ENCODE data around the gene IL1RL2.

Gene IL1RL2

DNA sequence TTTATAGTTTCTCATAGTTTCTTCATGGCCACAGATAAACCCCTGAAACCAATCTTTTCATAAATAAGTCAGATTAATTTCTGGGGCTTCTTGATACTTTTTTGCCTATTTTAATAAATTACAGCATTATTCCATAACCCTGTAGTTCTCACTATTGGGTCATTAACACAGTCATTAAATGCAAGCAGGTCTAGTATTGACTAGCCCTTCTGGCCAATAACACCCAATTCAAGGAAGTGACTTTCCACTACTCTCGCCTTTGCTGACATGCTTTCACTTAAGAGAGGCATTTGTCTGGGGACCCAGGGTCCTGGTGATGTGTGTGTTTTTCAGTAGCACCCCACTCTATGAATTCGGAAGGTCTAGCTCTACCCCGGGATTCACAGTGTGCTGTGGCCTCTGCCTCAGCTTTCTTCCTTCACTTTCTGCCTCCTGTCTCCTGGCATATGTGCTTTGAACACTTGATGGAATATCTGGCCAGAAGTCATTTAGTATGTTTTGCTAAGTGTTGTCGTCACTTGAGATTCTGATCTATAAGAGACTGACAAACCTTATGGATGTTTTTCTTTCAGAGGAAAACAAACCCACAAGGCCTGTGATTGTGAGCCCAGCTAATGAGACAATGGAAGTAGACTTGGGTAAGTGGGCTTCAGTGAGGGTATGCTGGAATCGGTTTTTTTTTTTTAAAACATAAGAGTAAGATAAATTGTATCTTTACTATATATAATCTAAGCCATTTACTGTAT is 18.6 kb upstream of the IL1RL2 start:
- no peak for DNase-seq
- H3K27me3 ChIP-seq (ENCODE audit: insufficient read depth, low read length, poor library complexity): no peaks in the 10 kb centered on the region
- no peak overlapping the region for H3K4ac ChIP-seq (ENCODE audit: low read depth, low read length)
- no peak overlapping the region for H3K4me2 ChIP-seq (ENCODE audit: low read length)
- WGBS (ENCODE audit: extremely low coverage, insufficient coverage, low lambda C conversion rate): no CpG with 5 or more reads among the region's 5 CpGs
- H3K4me1 ChIP-seq (ENCODE audit: control insufficient read depth, low read depth, low read length): no peaks in the 10 kb centered on the region
- H2BK15ac ChIP-seq (replicated peaks; ENCODE audit: low read depth): no peak overlapping the region
- no peak overlapping the region for H3K9ac ChIP-seq (ENCODE audit: low read length)
- no peaks in the 10 kb centered on the region for H3K36me3 ChIP-seq (ENCODE audit: control insufficient read depth, insufficient read depth, low read length)
- H3K56ac ChIP-seq (ENCODE audit: low read length): no peak overlapping the region
- H2AK5ac ChIP-seq (ENCODE audit: low read length): no peak overlapping the region
- H3K4me3 ChIP-seq (ENCODE audit: low read length): no peak overlapping the region
- H3K79me1 ChIP-seq (ENCODE audit: low read length): no peaks in the 10 kb centered on the region
- H3K18ac ChIP-seq (ENCODE audit: low read length): no peak overlapping the region
- H3K79me2 ChIP-seq (ENCODE audit: control insufficient read depth, insufficient read depth, low read length): no peaks in the 10 kb centered on the region
- no peak overlapping the region for H3K27ac ChIP-seq (ENCODE audit: low read depth, low read length)
- H2BK5ac ChIP-seq (ENCODE audit: low read length): no peak overlapping the region
- no peak overlapping the region for H4K8ac ChIP-seq (ENCODE audit: low read depth, low read length)
- no peak overlapping the region for H3K23ac ChIP-seq (ENCODE audit: low read length)
- no peak overlapping the region for H2BK120ac ChIP-seq (ENCODE audit: low read depth, low read length)
- H4K5ac ChIP-seq (ENCODE audit: low read length): no peak overlapping the region

GRCh38 chr2:102171946-102172345 is 14.9 kb upstream of the IL1RL2 start:
- Histone ChIP-seq H3K36me3 (ENCODE audit: control insufficient read depth, insufficient read depth, low read length) (no peaks in the 10 kb centered on the region), H3K27ac (ENCODE audit: low read depth, low read length) (no peak overlapping the region), H3K4ac (ENCODE audit: low read depth, low read length) (no peak overlapping the region), H2AK5ac (ENCODE audit: low read length) (no peak overlapping the region), H3K56ac (ENCODE audit: low read length) (no peak overlapping the region), H3K23ac (ENCODE audit: low read length) (no peak overlapping the region), H2BK5ac (ENCODE audit: low read length) (no peak overlapping the region), H4K5ac (ENCODE audit: low read length) (no peak overlapping the region), H3K18ac (ENCODE audit: low read length) (no peak overlapping the region), H2BK15ac (replicated peaks; ENCODE audit: low read depth) (no peak overlapping the region), H2BK120ac (ENCODE audit: low read depth, low read length) (no peak overlapping the region), H3K4me3 (ENCODE audit: low read length) (no peak overlapping the region), H4K8ac (ENCODE audit: low read depth, low read length) (no peak overlapping the region), H3K4me2 (ENCODE audit: low read length) (no peak overlapping the region), H3K4me1 (ENCODE audit: control insufficient read depth, low read depth, low read length) (no peaks in the 10 kb centered on the region), H3K9ac (ENCODE audit: low read length) (no peak overlapping the region), H3K27me3 (ENCODE audit: insufficient read depth, low read length, poor library complexity) (no peaks in the 10 kb centered on the region), H3K79me2 (ENCODE audit: control insufficient read depth, insufficient read depth, low read length) (no peaks in the 10 kb centered on the region), H3K79me1 (ENCODE audit: low read length) (no peaks in the 10 kb centered on the region)
- DNase-seq: no peak
- no CpG with 5 or more reads among the region's 5 CpGs for WGBS (ENCODE audit: extremely low coverage, insufficient coverage, low lambda C conversion rate)

DNA sequence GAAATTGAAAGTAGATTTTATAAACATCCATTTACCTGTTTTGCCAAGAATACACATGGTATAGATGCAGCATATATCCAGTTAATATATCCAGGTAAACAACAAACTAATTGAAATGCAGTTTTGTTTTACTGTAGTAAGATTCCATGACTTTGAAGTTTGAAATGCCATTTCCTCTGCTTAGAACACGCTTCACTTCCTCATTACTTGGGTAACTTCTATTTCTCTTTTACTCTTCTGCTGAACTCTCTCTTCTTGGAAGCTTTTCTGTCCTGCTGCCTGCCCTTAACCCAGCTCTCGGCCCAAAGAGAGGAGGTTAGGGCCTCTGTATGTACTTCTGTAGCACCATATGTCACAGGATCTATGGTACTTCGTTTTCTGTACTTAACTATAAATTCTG is 14.1 kb upstream of the IL1RL2 start:
- H3K36me3 ChIP-seq (ENCODE audit: control insufficient read depth, insufficient read depth, low read length): no peaks in the 10 kb centered on the region
- no CpG with 5 or more reads among the region's 3 CpGs for WGBS (ENCODE audit: extremely low coverage, insufficient coverage, low lambda C conversion rate)
- H3K4me2 ChIP-seq (ENCODE audit: low read length): no peak overlapping the region
- H3K79me1 ChIP-seq (ENCODE audit: low read length): no peaks in the 10 kb centered on the region
- H3K18ac ChIP-seq (ENCODE audit: low read length): no peak overlapping the region
- DNase-seq: no peak
- H2AK5ac ChIP-seq (ENCODE audit: low read length): no peak overlapping the region
- H4K8ac ChIP-seq (ENCODE audit: low read depth, low read length): no peak overlapping the region
- no peak overlapping the region for H2BK5ac ChIP-seq (ENCODE audit: low read length)
- H2BK120ac ChIP-seq (ENCODE audit: low read depth, low read length): no peak overlapping the region
- H4K5ac ChIP-seq (ENCODE audit: low read length): no peak overlapping the region
- no peak overlapping the region for H3K4me3 ChIP-seq (ENCODE audit: low read length)
- H3K27me3 ChIP-seq (ENCODE audit: insufficient read depth, low read length, poor library complexity): no peaks in the 10 kb centered on the region
- no peak overlapping the region for H3K4ac ChIP-seq (ENCODE audit: low read depth, low read length)
- no peaks in the 10 kb centered on the region for H3K79me2 ChIP-seq (ENCODE audit: control insufficient read depth, insufficient read depth, low read length)
- H3K23ac ChIP-seq (ENCODE audit: low read length): no peak overlapping the region
- no peak overlapping the region for H3K9ac ChIP-seq (ENCODE audit: low read length)
- H2BK15ac ChIP-seq (replicated peaks; ENCODE audit: low read depth): no peak overlapping the region
- H3K56ac ChIP-seq (ENCODE audit: low read length): no peak overlapping the region
- H3K27ac ChIP-seq (ENCODE audit: low read depth, low read length): no peak overlapping the region
- H3K4me1 ChIP-seq (ENCODE audit: control insufficient read depth, low read depth, low read length): no peaks in the 10 kb centered on the region

DNA sequence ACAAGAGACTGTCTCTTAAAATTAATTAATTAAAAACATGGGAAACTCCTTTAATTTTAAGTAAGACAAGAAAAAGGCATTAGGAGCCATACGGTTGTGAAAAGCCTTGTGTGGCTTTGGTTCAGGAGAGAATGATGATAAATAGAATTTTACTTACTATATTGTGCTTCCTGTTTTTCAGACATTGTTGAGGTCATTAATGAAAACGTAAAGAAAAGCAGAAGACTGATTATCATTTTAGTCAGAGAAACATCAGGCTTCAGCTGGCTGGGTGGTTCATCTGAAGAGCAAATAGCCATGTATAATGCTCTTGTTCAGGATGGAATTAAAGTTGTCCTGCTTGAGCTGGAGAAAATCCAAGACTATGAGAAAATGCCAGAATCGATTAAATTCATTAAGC is 10.7 kb upstream of the IL1RL2 start:
- Histone ChIP-seq H3K4me3 (ENCODE audit: low read length) (no peak overlapping the region), H3K56ac (ENCODE audit: low read length) (no peak overlapping the region), H2AK5ac (ENCODE audit: low read length) (no peak overlapping the region), H4K5ac (ENCODE audit: low read length) (no peak overlapping the region), H3K27me3 (ENCODE audit: insufficient read depth, low read length, poor library complexity) (no peaks in the 10 kb centered on the region), H3K79me2 (ENCODE audit: control insufficient read depth, insufficient read depth, low read length) (no peaks in the 10 kb centered on the region), H3K4ac (ENCODE audit: low read depth, low read length) (no peak overlapping the region), H2BK120ac (ENCODE audit: low read depth, low read length) (no peak overlapping the region), H3K79me1 (ENCODE audit: low read length) (no peaks in the 10 kb centered on the region), H2BK5ac (ENCODE audit: low read length) (no peak overlapping the region), H3K27ac (ENCODE audit: low read depth, low read length) (no peak overlapping the region), H2BK15ac (replicated peaks; ENCODE audit: low read depth) (no peak overlapping the region), H3K18ac (ENCODE audit: low read length) (no peak overlapping the region), H3K36me3 (ENCODE audit: control insufficient read depth, insufficient read depth, low read length) (no peaks in the 10 kb centered on the region), H3K9ac (ENCODE audit: low read length) (no peak overlapping the region), H3K4me1 (ENCODE audit: control insufficient read depth, low read depth, low read length) (no peaks in the 10 kb centered on the region), H4K8ac (ENCODE audit: low read depth, low read length) (no peak overlapping the region), H3K23ac (ENCODE audit: low read length) (no peak overlapping the region), H3K4me2 (ENCODE audit: low read length) (no peak overlapping the region)
- WGBS (ENCODE audit: extremely low coverage, insufficient coverage, low lambda C conversion rate): no CpG with 5 or more reads among the region's 3 CpGs
- DNase-seq: no peak

- H3K4me1 ChIP-seq (ENCODE audit: control insufficient read depth, low read depth, low read length): no peaks in the 10 kb centered on the region
- H3K4me3 ChIP-seq (ENCODE audit: low read length): no peak overlapping the region
- no peak overlapping the region for H3K4me2 ChIP-seq (ENCODE audit: low read length)
- no peak overlapping the region for H2BK120ac ChIP-seq (ENCODE audit: low read depth, low read length)
- WGBS (ENCODE audit: extremely low coverage, insufficient coverage, low lambda C conversion rate): no CpG with 5 or more reads among the region's 7 CpGs
- no peak overlapping the region for H3K4ac ChIP-seq (ENCODE audit: low read depth, low read length)
- H3K79me2 ChIP-seq (ENCODE audit: control insufficient read depth, insufficient read depth, low read length): no peaks in the 10 kb centered on the region
- H3K23ac ChIP-seq (ENCODE audit: low read length): no peak overlapping the region
- H2BK15ac ChIP-seq (replicated peaks; ENCODE audit: low read depth): no peak overlapping the region
- no peak overlapping the region for H3K27ac ChIP-seq (ENCODE audit: low read depth, low read length)
- H3K18ac ChIP-seq (ENCODE audit: low read length): no peak overlapping the region
- no peak overlapping the region for H2AK5ac ChIP-seq (ENCODE audit: low read length)
- H3K27me3 ChIP-seq (ENCODE audit: insufficient read depth, low read length, poor library complexity): no peaks in the 10 kb centered on the region
- no peak overlapping the region for H4K8ac ChIP-seq (ENCODE audit: low read depth, low read length)
- H3K9ac ChIP-seq (ENCODE audit: low read length): no peak overlapping the region
- H3K79me1 ChIP-seq (ENCODE audit: low read length): no peaks in the 10 kb centered on the region
- H3K56ac ChIP-seq (ENCODE audit: low read length): no peak overlapping the region
- H3K36me3 ChIP-seq (ENCODE audit: control insufficient read depth, insufficient read depth, low read length): no peaks in the 10 kb centered on the region
- DNase-seq: no peak
- no peak overlapping the region for H4K5ac ChIP-seq (ENCODE audit: low read length)
- no peak overlapping the region for H2BK5ac ChIP-seq (ENCODE audit: low read length)
These were observed 8.9 kb upstream of the IL1RL2 start for GRCh38 chr2:102177814-102178478.

Measured in mesendoderm (in vitro differentiated cells).